HCT116 (cell line): ENCODE measurements around the gene PDK4. TPM values are rescaled to one million over a fixed set of nuclear protein-coding genes. Genes with fewer than 3 reads are reported as not detected.

Source experiments
- ATAC-seq: fragments of 200-7000 bp; cut with Tn5 transposase; 2 replicates; pipeline ENCODE4 v1.9.1; 2020; ENCODE audit warnings: mild to moderate bottlenecking, moderate library complexity
- BruUV-seq: library from RNA; stranded (reverse); fragments of 400-500 nt; replicated peaks from 2 replicates; lab custom pipeline; 2021; lab: Mats Ljungman, UMichigan
- CTCF ChIA-PET: fragments of 300-600 bp; sonication (Branson Sonifier 250); formaldehyde crosslinking; loops from one replicate; lab custom pipeline; 2021; ENCODE audit warnings: antibody characterized with exemption; lab: Charles Lee
- POLR2A ChIA-PET: fragments of 300-600, 350-600 bp; sonication (Branson Sonifier 250); formaldehyde crosslinking; loops from one replicate; lab custom pipeline; 2021; ENCODE audit warnings: antibody characterized with exemption; lab: Charles Lee
- RAD21 ChIA-PET, 2 experiments: fragments of 300-600 bp; sonication (Branson Sonifier 250); formaldehyde crosslinking; loops; one replicate each; lab custom pipeline; 2023; ENCODE audit warnings: low total read pairs in 2 of 2; ENCODE audit not compliant: uncharacterized antibody in 2 of 2, unreplicated experiment in 2 of 2, low non-redundant PET in 1 of 2; lab: Charles Lee
- DNase-seq: peaks from one replicate; pipeline ENCODE4 v3.0.0-alpha.2; 2010; ENCODE audit warnings: low read depth, low spot score
- H2AFZ ChIP-seq: fragments of 200-600 bp; shearing (Covaris generic), sonication (generic); 2 replicates; pipeline ENCODE4 v1.6.1; 2017; ENCODE audit warnings: low read depth, mixed run types, mixed read lengths, antibody characterized with exemption, low read length; ENCODE audit not compliant: poor library complexity, severe bottlenecking
- H3K27ac ChIP-seq: 2 replicates; pipeline ENCODE4 v1.5.1; 2012; ENCODE audit warnings: low read depth, low read length
- H3K27me3 ChIP-seq: fragments of 200-600 bp; sonication (generic); 2 replicates; pipeline ENCODE4 v1.6.1; 2016; ENCODE audit warnings: mixed run types, low read length, mixed read lengths; ENCODE audit not compliant: insufficient read depth
- H3K36me3 ChIP-seq, 2 experiments: fragments of 200-500 bp in 1 of 2; fragments of 200-600 bp in 1 of 2; sonication (Bioruptor generic) in 1 of 2; sonication (generic) in 1 of 2; 2 replicates each; pipeline versions ENCODE4 v1.5.1 to v1.6.1; 2014 to 2016; ENCODE audit warnings: low read length in 2 of 2, inconsistent platforms in 1 of 2, mixed read lengths in 1 of 2, mixed run types in 1 of 2; ENCODE audit not compliant: insufficient read depth in 2 of 2, control insufficient read depth in 1 of 2
- H3K4me1 ChIP-seq, 2 experiments: fragments of 200-600 bp in 1 of 2; sonication (generic) in 1 of 2; 2 replicates each; pipeline versions ENCODE4 v1.5.1 to v1.6.1; 2012 to 2017; ENCODE audit warnings: low read length in 2 of 2, inconsistent platforms in 1 of 2, mild to moderate bottlenecking in 1 of 2, mixed read lengths in 1 of 2, mixed run types in 1 of 2, moderate library complexity in 1 of 2; ENCODE audit not compliant: insufficient read depth in 2 of 2, control insufficient read depth in 1 of 2
- H3K4me2 ChIP-seq: fragments of 200-600 bp; sonication (generic); 2 replicates; pipeline ENCODE4 v1.6.1; 2017; ENCODE audit warnings: mixed run types, low read length, mixed read lengths
- H3K4me3 ChIP-seq, 2 experiments: fragments of 200-600 bp in 1 of 2; sonication (generic) in 1 of 2; replicated peaks in 1 of 2; 2 replicates each; pipeline ENCODE4 v1.5.1; 2011 to 2016; ENCODE audit warnings: low read length in 2 of 2, control low read depth in 1 of 2, low read depth in 1 of 2, mild to moderate bottlenecking in 1 of 2, mixed read lengths in 1 of 2, mixed run types in 1 of 2
- H3K79me2 ChIP-seq: fragments of 200-600 bp; sonication (generic); 2 replicates; pipeline ENCODE4 v1.6.1; 2017; ENCODE audit warnings: mild to moderate bottlenecking, mixed run types, low read length, moderate library complexity, mixed read lengths; ENCODE audit not compliant: insufficient read depth
- H3K9ac ChIP-seq: fragments of 200-600 bp; sonication (generic); 2 replicates; pipeline ENCODE4 v1.6.1; 2016; ENCODE audit warnings: low read length, mixed read lengths
- H3K9me2 ChIP-seq: fragments of 200-600 bp; sonication (generic), shearing (Covaris generic); 2 replicates; pipeline ENCODE4 v1.6.1; 2017; ENCODE audit warnings: mixed run types, mild to moderate bottlenecking, moderate library complexity; ENCODE audit not compliant: insufficient read depth
- H3K9me3 ChIP-seq, 2 experiments: fragments of 200-500 bp in 1 of 2; fragments of 200-600 bp in 1 of 2; sonication (Bioruptor generic) in 1 of 2; sonication (generic) in 1 of 2; 2 replicates each; pipeline ENCODE4 v1.6.1; 2014 to 2017; ENCODE audit warnings: low read length in 2 of 2, mixed read lengths in 2 of 2, inconsistent platforms in 1 of 2, low read depth in 1 of 2, mild to moderate bottlenecking in 1 of 2, mixed run types in 1 of 2, moderate library complexity in 1 of 2; ENCODE audit not compliant: control insufficient read depth in 1 of 2, insufficient read depth in 1 of 2
- H4K20me1 ChIP-seq: fragments of 200-600 bp; sonication (generic), shearing (Covaris generic); 2 replicates; pipeline ENCODE4 v1.6.1; 2017; ENCODE audit warnings: mixed run types, mild to moderate bottlenecking, moderate library complexity; ENCODE audit not compliant: insufficient read depth
- CBX3 ChIP-seq: IDR thresholded peaks from 2 replicates; pipeline ENCODE4 v1.6.1; 2012; ENCODE audit warnings: low read depth
- CEBPB ChIP-seq: IDR thresholded peaks from 2 replicates; pipeline ENCODE4 v1.6.1; 2012; ENCODE audit warnings: low read depth
- EGR1 ChIP-seq: IDR thresholded peaks from 2 replicates; pipeline ENCODE4 v1.6.1; 2012; ENCODE audit warnings: low read depth
- ELF1 ChIP-seq: IDR thresholded peaks from 2 replicates; pipeline ENCODE4 v1.6.1; 2012; ENCODE audit warnings: low read depth, borderline replicate concordance
- EZH2 ChIP-seq: fragments of 200-600 bp; sonication (generic); IDR thresholded peaks from 2 replicates; pipeline ENCODE4 v1.6.1; 2017; ENCODE audit warnings: antibody characterized with exemption, mixed run types
- EZH2phosphoT487 ChIP-seq: fragments of 200-600 bp; IDR thresholded peaks from 2 replicates; pipeline ENCODE4 v1.6.1; 2018; ENCODE audit warnings: antibody characterized with exemption, borderline replicate concordance
- FOSL1 ChIP-seq: IDR thresholded peaks from 2 replicates; pipeline ENCODE4 v1.6.1; 2012; ENCODE audit warnings: low read depth
- JUND ChIP-seq: IDR thresholded peaks from 2 replicates; pipeline ENCODE4 v1.6.1; 2012
- POLR2A ChIP-seq: IDR thresholded peaks from 2 replicates; pipeline ENCODE4 v1.7.0; 2011; ENCODE audit warnings: borderline replicate concordance; ENCODE audit not compliant: insufficient read depth, insufficient read length; ENCODE audit errors: extremely low read depth
- POLR2AphosphoS5 ChIP-seq: IDR thresholded peaks from 2 replicates; pipeline ENCODE4 v1.6.1; 2011; ENCODE audit warnings: mild to moderate bottlenecking, low read depth, low read length, moderate library complexity
- RAD21 ChIP-seq: IDR thresholded peaks from 2 replicates; pipeline ENCODE4 v1.6.1; 2012; ENCODE audit warnings: low read depth, mild to moderate bottlenecking
- SRF ChIP-seq: IDR thresholded peaks from 2 replicates; pipeline ENCODE4 v1.6.1; 2012; ENCODE audit warnings: low read depth
- TCF7L2 ChIP-seq: IDR thresholded peaks from 2 replicates; pipeline ENCODE4 v1.7.0; 2011; ENCODE audit warnings: borderline replicate concordance, inconsistent platforms; ENCODE audit not compliant: insufficient read depth, insufficient read length; ENCODE audit errors: extremely low read depth
- YY1 ChIP-seq: IDR thresholded peaks from 2 replicates; pipeline ENCODE4 v1.6.1; 2011; ENCODE audit warnings: low read length, low read depth, moderate library complexity, mild to moderate bottlenecking; ENCODE audit not compliant: insufficient replicate concordance; ENCODE audit errors: extremely low read depth
- ZNF274 ChIP-seq: fragments of 200-500 bp; sonication (Bioruptor generic); IDR thresholded peaks from 2 replicates; pipeline ENCODE4 v1.6.1; 2014; ENCODE audit warnings: mild to moderate bottlenecking, low read depth, low read length, inconsistent platforms
- intact Hi-C: fragments of 100-400 bp; cut with micrococcal nuclease; formaldehyde crosslinking; loops from 2 replicates; pipeline ENCODE4 v1.10.0; 2022
- total RNA-seq: library from RNA; stranded (reverse); gene quantifications from one replicate; pipeline ENCODE4 v1.2.1, GENCODE V29; 2021; ENCODE audit not compliant: unreplicated experiment
- TF ChIP-seq, protein P1 (sequence below): IDR thresholded peaks from 2 replicates; pipeline ENCODE4 v1.6.1; 2012
- TF ChIP-seq, protein P2 (sequence below): IDR thresholded peaks from 2 replicates; pipeline ENCODE4 v1.6.1; 2012
- TF ChIP-seq, protein P3 (sequence below): IDR thresholded peaks from 2 replicates; pipeline ENCODE4 v1.6.1; 2012; ENCODE audit warnings: low read depth

The PDK4 gene
- total RNA-seq, 1 experiment from 2014 or later: 2.1 TPM

- ChIA-PET POLR2A (no interaction called here), RAD21 (no interaction called here), CTCF (no interaction called here)
- no peaks in the 10 kb centered on the region for H3K4me1 ChIP-seq
- no peaks in the 10 kb centered on the region for H4K20me1 ChIP-seq
- H3K27me3 ChIP-seq: no peaks in the 10 kb centered on the region
- H3K36me3 ChIP-seq: no peaks in the 10 kb centered on the region
- no peaks in the 10 kb centered on the region for H3K9me2 ChIP-seq
- no peak overlapping the region for H3K4me2 ChIP-seq
- no peak for TF ChIP-seq RAD21
- TF ChIP-seq JUND: no peak
- TF ChIP-seq EZH2phosphoT487: no peak
- no peak for TF ChIP-seq TCF7L2
- no peak for TF ChIP-seq SRF
- TF ChIP-seq POLR2AphosphoS5: no peak
- no peak for TF ChIP-seq ELF1
- TF ChIP-seq, protein P1, sequence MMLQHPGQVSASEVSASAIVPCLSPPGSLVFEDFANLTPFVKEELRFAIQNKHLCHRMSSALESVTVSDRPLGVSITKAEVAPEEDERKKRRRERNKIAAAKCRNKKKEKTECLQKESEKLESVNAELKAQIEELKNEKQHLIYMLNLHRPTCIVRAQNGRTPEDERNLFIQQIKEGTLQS: no peak
- TF ChIP-seq EZH2: no peak
- no peak for TF ChIP-seq CBX3
- ATAC-seq (no peak), DNase-seq (no peak)
- H3K27ac ChIP-seq: no peak overlapping the region
- H3K9ac ChIP-seq: no peak overlapping the region
- no peak overlapping the region for H2AFZ ChIP-seq
- H3K4me3 ChIP-seq: no peak overlapping the region
- H3K79me2 ChIP-seq: no peaks in the 10 kb centered on the region
- no TSS peak for BruUV-seq
- intact Hi-C loops: no loop called here
- H3K9me3 ChIP-seq: no peaks in the 10 kb centered on the region
These were observed 6.5 kb downstream of the PDK4 start for GRCh38 chr7:95589766-95590165.

- POLR2A ChIA-PET: no interaction called here
- no peak overlapping the region for H2AFZ ChIP-seq
- no peak overlapping the region for H3K27ac ChIP-seq
- no peaks in the 10 kb centered on the region for H3K4me1 ChIP-seq
- no peaks in the 10 kb centered on the region for H3K79me2 ChIP-seq
- no peak overlapping the region for H3K4me3 ChIP-seq
- CTCF ChIA-PET: no interaction called here
- intact Hi-C loops: no loop called here
- H3K9ac ChIP-seq: no peak overlapping the region
- no TSS peak for BruUV-seq
- DNase-seq: no peak
- no peaks in the 10 kb centered on the region for H4K20me1 ChIP-seq
- no peaks in the 10 kb centered on the region for H3K9me2 ChIP-seq
- no peaks in the 10 kb centered on the region for H3K27me3 ChIP-seq
- H3K9me3 ChIP-seq: no peaks in the 10 kb centered on the region
- H3K4me2 ChIP-seq: no peak overlapping the region
- ATAC-seq: no peak
- H3K36me3 ChIP-seq: no peaks in the 10 kb centered on the region
- RAD21 ChIA-PET: no interaction called here
- TF ChIP-seq EGR1 (no peak), POLR2A (no peak), EZH2phosphoT487 (no peak), FOSL1 (no peak), CBX3 (no peak), ELF1 (no peak), CEBPB (no peak), ZNF274 (no peak), YY1 (no peak)
- TF ChIP-seq, protein P2, sequence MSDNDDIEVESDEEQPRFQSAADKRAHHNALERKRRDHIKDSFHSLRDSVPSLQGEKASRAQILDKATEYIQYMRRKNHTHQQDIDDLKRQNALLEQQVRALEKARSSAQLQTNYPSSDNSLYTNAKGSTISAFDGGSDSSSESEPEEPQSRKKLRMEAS: no peak
- TF ChIP-seq, protein P3, sequence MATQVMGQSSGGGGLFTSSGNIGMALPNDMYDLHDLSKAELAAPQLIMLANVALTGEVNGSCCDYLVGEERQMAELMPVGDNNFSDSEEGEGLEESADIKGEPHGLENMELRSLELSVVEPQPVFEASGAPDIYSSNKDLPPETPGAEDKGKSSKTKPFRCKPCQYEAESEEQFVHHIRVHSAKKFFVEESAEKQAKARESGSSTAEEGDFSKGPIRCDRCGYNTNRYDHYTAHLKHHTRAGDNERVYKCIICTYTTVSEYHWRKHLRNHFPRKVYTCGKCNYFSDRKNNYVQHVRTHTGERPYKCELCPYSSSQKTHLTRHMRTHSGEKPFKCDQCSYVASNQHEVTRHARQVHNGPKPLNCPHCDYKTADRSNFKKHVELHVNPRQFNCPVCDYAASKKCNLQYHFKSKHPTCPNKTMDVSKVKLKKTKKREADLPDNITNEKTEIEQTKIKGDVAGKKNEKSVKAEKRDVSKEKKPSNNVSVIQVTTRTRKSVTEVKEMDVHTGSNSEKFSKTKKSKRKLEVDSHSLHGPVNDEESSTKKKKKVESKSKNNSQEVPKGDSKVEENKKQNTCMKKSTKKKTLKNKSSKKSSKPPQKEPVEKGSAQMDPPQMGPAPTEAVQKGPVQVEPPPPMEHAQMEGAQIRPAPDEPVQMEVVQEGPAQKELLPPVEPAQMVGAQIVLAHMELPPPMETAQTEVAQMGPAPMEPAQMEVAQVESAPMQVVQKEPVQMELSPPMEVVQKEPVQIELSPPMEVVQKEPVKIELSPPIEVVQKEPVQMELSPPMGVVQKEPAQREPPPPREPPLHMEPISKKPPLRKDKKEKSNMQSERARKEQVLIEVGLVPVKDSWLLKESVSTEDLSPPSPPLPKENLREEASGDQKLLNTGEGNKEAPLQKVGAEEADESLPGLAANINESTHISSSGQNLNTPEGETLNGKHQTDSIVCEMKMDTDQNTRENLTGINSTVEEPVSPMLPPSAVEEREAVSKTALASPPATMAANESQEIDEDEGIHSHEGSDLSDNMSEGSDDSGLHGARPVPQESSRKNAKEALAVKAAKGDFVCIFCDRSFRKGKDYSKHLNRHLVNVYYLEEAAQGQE: no peak
These were observed 7.3 kb downstream of the PDK4 start for GRCh38 chr7:95589031-95589430.
